GM21515 (cell line): ENCODE data around the gene LAMA1.
"Not testable (repeated sequence)": the region's sequence is repeated elsewhere in the genome, so short reads cannot be mapped to it uniquely, and the experiment has no call there.

Source experiments
- ATAC-seq: cut with Tn5 transposase; IDR thresholded peaks from one replicate; pipeline ENCODE4 v1.9.1; 2021; ENCODE audit not compliant: unreplicated experiment

LAMA1 gene

DNA sequence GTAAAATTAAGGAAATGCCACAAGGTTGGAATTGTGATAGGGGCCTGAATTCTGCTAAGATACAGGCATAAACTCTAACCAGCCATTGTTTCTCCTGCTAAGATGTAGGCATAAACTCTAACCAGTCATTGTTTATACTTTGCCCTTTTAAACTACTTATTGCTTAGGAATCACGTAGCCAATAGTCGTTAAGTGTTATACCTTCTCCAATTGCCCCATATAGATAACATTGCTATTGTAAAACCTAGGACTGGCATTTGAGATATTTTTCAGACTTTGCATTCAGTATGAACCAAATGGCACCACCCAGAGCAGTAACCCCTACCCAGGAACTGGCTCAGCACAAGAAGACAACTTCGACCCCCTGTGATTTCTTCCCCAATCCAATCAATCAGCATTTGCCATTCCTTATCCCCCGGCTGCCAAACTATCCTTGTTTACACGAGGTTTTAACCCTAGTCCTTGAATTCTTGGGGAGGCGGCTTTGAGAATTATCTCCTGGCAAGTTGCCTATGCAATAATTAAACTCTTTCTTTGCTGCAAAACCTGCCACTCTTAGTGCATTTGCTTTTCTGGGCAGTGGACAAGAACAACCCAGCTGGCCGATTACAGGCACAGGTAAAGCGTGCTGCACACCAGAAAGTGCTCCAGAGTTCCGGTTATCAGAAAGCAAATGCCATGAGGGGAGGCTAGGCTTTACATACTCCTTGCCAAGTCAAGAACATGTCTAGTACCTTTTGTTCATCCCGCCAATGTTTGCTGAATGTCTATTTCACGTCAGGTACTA lies 167.6 kb downstream of the LAMA1 start:
- ATAC-seq: no peak

DNA sequence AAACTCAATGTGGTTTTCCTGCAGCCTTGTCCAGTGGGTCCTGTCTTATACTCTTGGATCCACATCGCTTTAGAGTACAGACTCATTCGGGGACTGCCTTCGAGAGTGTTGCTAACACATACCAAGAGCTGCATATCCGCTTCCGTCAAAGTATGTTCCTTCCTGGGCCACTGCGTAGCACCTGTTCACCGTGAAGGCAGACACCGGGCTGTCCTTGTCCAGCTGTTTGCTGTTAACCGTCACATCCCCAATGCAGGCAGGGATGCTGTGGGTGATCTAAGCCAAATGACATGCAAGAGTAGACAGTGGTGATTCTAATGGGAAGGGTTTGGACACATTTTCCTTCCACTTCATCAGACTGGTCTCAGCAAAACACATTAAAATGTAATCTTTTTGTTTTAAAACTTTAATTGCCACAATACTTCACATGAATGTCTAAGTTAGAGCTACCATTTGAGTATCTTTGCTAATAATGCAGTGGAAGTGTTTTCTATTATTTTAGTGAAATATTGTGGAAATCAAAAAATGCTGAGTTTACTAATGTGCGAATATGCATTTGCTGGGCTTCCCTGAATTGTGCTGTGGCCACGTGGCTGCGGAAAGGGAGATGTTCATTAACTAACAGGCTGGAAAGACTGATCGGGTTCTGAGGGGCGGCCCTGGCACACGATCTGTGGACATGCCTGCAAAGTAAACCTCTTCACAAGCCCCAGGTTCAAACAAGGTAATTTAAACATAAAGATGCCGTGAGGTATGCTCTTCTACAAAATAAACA lies 169.1 kb downstream of the LAMA1 start:
- ATAC-seq: no peak

DNA sequence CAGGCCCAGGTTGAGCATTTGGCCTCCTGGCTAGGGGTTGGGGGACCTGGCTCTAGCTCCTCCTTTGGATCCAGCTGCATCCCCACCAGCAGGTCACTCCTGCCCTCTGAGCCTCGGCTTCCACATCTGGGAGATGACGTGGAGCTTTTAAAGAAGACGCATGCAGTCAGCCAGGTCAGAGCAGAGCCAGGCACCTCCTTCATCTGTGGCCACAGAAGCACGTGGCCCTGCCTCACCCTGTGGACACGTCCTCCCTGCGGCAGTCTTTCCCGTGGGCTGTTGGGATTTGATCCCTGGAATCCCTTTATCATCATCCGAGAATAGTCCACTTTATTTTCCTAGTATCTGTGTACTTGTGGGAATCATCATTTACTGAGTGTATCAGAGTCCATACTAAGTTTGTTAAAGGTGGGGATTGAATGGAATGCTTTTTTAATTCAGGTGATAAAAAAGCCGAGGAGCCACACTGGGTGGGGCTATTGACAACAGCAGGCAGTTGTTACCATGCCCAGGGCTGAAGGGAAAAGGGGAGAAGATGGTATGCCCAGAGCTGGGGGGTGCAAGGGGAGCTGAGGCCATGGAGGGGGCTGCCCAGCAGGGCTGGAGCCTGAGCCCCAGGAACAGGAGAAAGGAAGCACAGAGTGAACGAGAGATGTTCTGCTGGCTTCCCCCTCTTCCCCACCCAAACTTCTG lies 170.1 kb downstream of the LAMA1 start:
- ATAC-seq: no peak

DNA sequence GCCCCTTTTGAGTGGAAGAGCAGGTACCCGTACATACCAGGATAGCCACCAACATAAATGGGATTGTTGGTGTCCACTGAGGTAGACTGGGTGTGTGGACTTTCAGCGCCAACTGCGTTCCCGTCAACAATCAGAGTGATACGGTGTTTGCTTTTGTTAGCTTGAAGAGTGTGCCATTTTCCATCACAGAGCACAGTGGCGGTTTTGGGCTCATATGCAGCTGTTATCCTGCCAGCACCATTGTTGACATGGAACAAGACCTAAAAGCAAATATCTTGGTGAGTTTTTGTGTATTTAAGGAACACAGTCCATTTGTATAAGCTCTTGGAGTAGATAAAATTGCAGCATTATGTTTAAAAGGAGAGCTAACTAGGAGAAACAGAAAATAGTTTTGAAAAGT lies 174.5 kb downstream of the LAMA1 start:
- no peak for ATAC-seq

DNA sequence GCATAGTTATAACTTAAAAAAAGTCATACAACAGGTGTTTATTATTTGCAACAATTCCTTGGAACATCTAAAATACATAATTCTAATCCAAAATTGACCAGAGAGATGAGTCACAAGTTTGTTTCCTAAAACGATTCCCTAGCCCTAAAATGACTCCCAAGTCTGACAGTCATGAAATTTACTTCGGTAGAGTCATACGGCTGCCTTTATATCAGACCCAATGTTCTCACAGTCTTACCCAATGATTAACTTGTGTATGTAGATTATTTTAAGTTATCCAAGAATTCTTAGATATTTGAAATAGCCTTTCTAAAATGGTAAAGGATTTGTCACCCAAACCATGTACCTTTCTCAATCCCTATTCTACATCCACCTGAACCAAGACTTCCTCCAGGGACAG lies 174.9 kb downstream of the LAMA1 start:
- ATAC-seq: no peak

DNA sequence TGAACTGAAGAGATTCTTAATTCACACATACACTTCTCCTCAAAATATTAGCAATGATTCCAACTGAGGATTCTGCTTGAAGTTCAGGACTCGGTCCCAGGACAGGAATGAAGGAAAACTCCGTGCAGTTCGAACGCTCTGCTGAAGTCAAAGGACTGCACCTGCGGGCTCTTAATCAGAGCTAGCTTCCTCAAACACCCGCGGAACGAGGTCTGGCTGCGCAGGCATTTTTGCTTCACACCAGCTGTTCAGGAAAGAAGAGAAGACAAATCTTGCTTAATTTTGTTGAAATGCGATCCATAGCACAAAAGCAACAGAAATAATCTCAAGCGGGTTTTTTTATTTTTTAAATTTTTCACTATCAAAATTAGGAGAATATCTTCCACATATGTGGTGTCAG lies 175.6 kb downstream of the LAMA1 start:
- ATAC-seq: no peak

DNA sequence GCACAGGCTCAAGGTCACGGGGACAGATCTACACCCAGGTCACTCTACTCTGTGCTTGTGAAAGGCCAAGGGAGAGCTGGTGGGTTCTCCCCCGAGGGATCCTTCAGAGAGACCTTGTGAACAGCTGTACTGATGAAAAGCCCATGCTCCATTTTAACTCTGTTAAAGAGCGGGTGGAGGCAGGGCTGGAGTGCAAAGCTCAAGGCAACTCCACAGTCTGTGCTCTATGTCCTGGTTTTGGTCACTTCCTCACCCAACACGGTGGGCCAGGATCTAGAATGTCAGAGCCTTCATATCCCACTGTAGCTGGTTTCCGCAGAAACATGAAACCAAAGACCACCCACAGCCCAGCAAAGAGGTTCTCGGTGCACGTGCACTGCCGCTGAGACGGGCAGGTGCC lies 177.1 kb downstream of the LAMA1 start:
- ATAC-seq: no peak

DNA sequence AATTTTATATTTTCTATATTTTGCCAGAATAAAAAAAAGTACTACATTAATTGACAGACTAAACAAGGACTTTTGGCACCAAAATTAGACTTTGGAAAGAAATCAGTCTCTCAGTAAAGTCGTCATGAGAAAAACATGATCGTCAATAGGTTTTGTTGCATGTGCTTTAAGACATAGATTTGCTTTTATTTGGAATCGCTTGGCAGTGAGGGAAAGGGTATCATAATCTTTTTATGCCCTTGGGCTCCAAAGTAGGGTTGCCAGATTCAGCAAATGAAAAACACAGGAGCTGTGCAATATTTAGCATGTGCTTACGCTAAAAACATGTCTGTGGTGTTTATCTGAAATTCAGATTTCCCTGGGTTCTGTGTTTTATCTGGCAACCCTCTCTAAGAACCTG lies 177.6 kb downstream of the LAMA1 start:
- ATAC-seq: no peak

DNA sequence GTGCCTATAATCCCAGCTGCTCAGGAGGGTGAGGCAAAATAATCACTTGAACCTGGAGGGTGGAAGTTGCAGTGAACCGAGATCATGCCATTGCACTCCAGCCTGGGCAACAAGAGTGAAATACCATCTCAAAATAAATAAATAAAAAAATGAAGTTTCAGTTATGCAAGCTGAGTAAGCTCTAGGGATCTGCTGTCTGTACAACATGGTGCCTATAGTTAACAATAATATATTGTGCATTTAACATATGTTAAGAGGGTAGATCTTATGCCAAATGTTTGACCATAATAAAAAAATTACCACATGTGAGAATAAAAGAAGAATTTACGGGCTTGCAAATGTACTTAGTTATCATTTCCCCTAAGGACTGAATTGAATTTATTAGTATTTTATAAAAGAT lies 179.2 kb downstream of the LAMA1 start:
- not testable (repeated sequence) for ATAC-seq

DNA sequence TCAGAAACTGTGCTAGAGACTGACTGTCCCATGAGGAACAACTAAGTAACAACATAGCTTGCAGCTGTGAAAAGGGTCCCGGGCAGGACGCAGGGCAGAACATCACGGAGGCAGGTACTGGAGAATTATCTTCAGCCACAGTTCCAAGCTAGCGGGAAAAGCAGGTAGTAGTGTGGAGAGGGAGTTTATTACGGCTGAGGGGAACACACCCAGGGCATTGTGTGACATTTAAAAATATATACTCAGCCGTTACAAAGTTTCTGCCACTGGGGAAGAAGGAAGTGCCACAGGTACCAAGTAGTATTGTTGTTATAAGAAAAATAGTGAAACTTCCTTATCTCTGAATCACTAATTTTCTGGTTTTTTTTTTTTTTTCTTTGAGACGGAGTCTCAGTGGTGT lies 179.6 kb downstream of the LAMA1 start:
- ATAC-seq: no peak

DNA sequence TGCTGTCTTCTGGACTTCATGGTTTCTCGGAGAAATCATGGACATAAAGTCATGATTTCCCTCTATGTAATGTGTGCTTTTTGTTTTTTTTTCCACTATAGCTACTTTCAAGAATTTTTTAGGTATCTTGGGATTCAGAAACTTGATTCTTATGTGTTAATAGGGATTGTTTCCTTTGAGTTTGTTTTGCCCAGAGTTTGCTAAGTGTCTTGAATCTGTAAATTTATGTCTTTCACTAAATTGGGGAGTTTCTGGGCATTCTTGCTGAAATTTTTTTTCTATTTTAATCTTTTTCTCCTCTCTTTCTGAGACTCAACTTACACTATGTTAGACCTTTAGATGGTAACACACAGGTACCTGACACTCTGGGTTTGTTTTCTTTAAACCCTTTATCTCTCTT lies 182.7 kb downstream of the LAMA1 start:
- ATAC-seq: no peak

DNA sequence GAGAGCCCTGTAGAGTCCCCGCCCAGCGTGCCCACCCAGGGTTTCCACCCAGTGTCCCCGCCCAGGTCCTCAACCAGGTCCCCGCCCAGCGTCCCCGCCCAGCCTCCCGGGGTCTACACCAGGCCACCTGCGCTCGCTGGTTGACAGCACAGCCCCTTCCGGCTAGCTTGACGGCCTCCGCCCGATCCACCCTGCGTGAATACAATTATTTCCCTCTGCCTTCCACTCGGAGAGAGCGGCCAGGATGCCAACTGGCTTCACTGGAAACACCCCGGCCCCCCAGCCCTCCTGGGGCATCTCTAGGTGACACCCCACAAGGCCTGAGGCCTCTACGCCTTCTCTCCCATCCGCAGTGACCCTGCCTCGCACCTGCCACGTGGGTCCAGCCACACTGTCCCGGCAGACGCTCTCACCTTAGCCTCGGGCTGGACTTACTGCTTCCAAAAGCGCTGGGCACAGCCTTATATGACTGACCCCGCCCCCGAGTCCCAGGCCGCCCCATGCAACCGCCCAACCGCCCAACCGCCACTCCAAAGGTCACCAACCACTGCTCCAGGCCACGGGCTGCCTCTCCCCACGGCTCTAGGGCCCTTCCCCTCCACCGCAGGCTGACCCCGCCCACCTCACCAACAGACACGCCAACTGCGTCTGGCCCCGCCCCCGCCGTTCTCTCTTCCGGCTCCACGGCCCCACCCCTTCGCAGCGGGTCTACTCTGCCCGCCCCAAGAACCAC lies 188.1 kb downstream of the LAMA1 start:
- no peak for ATAC-seq

DNA sequence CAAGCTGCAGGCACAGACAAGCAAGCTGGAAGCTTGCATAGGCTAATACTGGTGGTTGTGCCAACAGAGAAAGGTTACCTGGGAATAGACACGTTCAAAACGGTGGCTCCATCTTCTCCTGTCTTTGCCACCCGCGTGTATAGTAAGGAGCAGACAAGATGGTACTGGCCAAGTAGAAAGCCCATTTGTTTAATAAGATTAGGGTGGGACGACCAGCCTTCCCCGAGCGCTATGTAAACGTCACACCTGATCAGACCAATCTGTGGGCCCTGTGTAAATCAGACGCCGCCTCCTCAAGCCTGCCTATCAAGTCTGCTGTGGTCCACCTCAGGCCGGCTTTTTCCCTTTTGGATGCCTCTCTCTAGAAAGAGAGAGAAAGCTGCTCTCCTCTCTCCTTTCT lies 189.2 kb downstream of the LAMA1 start:
- no peak for ATAC-seq

DNA sequence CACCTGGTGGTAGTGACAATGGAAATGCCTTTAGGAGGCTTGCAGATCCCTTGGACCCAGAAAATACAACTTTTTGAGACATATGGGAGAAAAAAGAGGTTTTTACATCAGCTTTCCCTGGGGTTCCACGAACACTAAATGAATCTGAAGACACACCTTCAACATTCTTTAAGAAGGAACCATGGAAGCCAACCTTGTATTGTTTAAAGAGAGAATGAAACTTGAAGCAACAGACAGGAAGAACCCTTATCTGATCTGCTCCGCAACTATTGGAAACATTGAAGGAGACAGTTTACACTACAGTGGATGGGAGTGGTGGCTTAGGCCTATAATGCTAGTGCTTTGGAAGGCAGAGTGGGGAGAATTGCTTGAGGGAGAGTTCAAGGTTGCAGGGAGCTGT lies 190.4 kb downstream of the LAMA1 start:
- ATAC-seq: no peak

DNA sequence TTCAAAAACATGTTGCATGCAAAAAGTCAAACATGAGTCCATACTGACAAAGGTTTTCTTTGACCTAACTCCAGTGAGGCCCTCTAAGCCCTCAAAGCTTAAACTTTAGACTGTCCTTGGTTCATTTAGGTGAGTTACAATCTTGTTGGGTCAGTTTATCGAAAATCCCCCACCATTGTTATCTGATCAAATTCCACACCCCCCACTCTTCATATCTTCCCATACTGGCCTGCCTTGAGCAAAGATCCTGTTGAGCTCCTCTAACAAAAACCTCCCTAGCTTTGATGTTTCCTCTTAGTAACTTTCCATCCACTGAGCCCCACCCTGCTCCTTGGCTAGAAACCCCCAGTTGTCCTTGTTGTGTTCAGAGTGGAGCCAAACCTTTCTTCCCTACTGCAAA lies 194.4 kb downstream of the LAMA1 start:
- no peak for ATAC-seq

DNA sequence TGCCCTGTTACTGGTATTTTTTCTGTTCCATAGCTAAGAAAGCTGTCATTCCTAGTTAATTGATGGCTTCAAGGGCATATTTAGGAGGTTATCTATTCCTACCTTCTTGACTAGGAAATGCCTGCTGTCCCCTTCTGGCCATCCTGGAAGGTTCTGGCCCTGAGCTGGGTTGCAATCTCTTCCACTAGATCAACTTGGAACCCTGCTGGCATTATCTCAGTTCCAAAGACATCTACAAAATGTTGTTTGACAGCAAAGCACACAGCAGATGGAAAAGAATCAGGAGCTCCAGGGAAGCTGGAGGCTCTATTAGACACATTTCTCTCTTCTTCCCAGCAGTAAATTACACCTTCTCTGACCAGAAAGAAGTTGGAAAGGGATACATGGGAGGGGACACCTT lies 196.0 kb downstream of the LAMA1 start:
- ATAC-seq: no peak

DNA sequence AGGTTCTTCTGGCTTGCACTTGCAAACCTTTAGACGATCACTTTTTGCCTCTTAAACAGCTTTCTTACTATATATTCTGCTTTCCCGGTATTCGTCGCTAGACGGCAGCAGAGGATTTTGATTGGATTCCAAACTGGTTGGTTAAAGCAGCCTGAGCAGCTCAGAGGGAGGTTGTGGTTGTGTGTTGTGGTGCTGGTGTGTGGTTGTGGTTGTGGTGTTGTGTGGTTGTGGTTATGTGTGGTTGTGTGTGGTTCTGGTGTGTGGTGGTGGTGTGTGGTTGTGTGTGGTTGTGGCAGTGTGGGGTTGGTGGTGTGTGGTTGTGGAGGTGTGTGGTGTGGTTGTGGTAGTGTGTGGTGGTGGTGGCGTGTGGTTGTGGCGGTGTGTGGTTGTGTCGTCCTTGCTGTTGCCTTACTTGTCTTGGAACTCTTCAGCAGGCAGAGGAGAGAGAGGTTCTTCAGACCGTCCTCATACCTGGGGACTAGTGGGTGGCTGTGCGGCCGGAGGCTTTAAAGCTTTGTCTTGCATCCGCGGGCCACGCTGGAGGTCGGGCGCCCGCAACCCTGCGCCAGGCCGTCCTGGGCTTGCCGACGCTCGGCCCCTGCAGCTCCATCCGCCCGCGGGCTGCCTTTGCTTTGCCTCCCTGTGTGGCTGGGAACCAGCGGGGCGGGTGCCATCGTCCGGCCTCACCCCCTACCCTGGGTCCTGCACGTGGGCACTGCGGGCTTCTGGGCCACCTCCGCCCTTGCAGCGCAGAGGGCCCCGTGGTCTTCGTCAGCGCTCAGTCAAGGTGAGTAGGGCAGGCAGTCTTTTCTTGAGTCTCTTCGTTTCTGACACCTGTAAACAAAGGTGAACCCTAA lies 197.3 kb downstream of the LAMA1 start:
- ATAC-seq: no peak

DNA sequence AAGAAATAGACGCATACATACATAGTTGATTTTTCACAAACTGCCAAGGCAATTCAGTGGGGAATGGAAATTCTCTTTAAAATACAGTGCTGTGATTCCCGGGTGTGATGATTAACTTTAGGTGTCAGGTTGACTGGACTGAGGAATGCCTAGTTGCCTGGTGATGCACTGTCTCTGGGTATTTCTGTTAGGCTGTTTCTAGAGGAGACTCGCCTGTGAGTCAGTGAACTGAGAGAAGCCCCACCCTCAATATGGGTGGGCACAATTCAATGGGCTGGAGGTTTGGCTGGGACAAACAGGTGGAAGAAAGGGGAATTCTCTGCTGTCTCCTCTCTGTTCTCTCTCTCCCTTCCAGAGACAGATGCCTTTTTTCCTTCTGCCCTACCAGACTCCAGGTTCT lies 200.5 kb downstream of the LAMA1 start:
- ATAC-seq: no peak

DNA sequence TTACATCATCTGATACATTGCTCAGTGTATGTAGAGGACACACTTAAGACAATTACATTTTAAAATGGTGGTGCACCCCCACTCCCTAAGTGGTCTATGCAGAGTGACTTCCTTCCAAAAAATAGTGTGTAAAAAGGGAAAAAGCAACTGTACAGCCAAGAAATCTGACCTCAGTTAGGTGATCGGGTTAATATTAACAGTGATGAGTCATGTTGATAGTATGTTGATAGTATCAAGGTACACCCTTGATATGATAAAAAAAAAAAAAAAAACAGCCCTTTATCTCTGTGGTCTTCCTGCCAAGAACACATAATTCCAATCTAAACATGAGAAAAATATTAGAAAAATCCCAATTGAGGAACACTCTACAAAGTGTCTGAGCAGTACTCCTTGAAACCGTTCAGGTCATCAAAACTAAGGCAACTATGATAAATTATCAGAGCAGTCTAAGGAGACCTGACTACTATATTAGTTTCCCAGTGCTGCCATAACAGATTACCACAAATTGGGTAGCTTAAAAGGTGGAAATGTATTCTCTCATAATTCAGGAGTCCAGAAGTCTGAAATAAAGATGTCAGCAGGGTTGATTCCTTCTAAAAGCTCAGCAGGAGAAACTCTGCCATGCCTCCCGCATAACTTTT lies 216.2 kb downstream of the LAMA1 start:
- no peak for ATAC-seq

DNA sequence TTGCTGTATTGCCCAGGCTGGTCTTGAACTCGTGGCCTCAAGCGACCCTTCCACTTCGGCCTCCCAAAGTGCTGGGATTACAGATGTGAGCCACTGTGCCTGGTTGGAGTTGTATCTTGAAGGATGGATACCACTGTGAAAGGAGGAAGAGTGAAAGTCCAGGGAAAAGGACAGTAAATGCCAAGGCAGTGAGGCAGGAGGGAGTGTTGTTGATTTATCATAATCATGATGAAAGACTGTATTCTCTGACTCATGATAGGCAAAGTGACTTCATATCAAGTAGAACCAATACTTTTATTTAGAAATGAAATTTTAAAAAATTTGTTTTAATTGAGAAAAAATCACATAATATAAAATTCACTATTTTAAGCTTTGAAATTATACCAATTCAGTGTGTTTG lies 225.8 kb downstream of the LAMA1 start:
- ATAC-seq: no peak
